Inferior parietal cortex (tissue), 1 donor: ENCODE data around the gene TBC1D22A.

Experiments
- DNase-seq: peaks from one replicate; pipeline ENCODE4 v3.0.0-alpha.2; 2016; ENCODE audit errors: extremely low spot score

TBC1D22A gene

GRCh38 chr22:47013861-47014635, 251.6 kb downstream of the TBC1D22A start:
- DNase-seq, result no peak

- DNase-seq, result no peak
Measured at GRCh38 chr22:47014636-47015345, 252.3 kb downstream of the TBC1D22A start.

GRCh38 chr22:47015589-47016178, 253.2 kb downstream of the TBC1D22A start:
- DNase-seq, result no peak

- no peak for DNase-seq
Measured at GRCh38 chr22:47016631-47017030, 254.2 kb downstream of the TBC1D22A start.

GRCh38 chr22:47017245-47017644, 254.8 kb downstream of the TBC1D22A start:
- DNase-seq, result no peak

GRCh38 chr22:47018010-47018910, 255.8 kb downstream of the TBC1D22A start:
- DNase-seq, result no peak

GRCh38 chr22:47019012-47019790, 256.8 kb downstream of the TBC1D22A start:
- no peak for DNase-seq

GRCh38 chr22:47020166-47020565, 257.7 kb downstream of the TBC1D22A start:
- no peak for DNase-seq

GRCh38 chr22:47021371-47022074, 259.1 kb downstream of the TBC1D22A start:
- no peak for DNase-seq

- DNase-seq, result no peak
Measured at GRCh38 chr22:47022075-47022473, 259.6 kb downstream of the TBC1D22A start.

- no peak for DNase-seq
Measured at GRCh38 chr22:47022475-47022874, 260.0 kb downstream of the TBC1D22A start.

GRCh38 chr22:47023871-47024270, 261.4 kb downstream of the TBC1D22A start:
- no peak for DNase-seq

- no peak for DNase-seq
Measured at GRCh38 chr22:47027766-47028165, 265.3 kb downstream of the TBC1D22A start.

GRCh38 chr22:47029244-47030074, 267.0 kb downstream of the TBC1D22A start:
- DNase-seq, result no peak

GRCh38 chr22:47030143-47030661, 267.8 kb downstream of the TBC1D22A start:
- peak; percentile 47 for DNase-seq

GRCh38 chr22:47030881-47031627, 268.6 kb downstream of the TBC1D22A start:
- no peak for DNase-seq

GRCh38 chr22:47031628-47031915, 269.1 kb downstream of the TBC1D22A start:
- DNase-seq, result no peak

- DNase-seq, result no peak
Measured at GRCh38 chr22:47032091-47032943, 269.9 kb downstream of the TBC1D22A start.
